Activated CD4-positive, alpha-beta T cell treated with anti-CD3 and anti-CD28 coated beads for 4 hours (primary cell): ENCODE measurements around the gene MAP3K5.
"Not testable (repeated sequence)": the region's sequence is repeated elsewhere in the genome, so short reads cannot be mapped to it uniquely, and the experiment has no call there.

Experiments
- DNase-seq, 2 donors: peaks; one replicate each; pipeline ENCODE4 v3.0.0-alpha.2; 2020

The MAP3K5 gene, protein sequence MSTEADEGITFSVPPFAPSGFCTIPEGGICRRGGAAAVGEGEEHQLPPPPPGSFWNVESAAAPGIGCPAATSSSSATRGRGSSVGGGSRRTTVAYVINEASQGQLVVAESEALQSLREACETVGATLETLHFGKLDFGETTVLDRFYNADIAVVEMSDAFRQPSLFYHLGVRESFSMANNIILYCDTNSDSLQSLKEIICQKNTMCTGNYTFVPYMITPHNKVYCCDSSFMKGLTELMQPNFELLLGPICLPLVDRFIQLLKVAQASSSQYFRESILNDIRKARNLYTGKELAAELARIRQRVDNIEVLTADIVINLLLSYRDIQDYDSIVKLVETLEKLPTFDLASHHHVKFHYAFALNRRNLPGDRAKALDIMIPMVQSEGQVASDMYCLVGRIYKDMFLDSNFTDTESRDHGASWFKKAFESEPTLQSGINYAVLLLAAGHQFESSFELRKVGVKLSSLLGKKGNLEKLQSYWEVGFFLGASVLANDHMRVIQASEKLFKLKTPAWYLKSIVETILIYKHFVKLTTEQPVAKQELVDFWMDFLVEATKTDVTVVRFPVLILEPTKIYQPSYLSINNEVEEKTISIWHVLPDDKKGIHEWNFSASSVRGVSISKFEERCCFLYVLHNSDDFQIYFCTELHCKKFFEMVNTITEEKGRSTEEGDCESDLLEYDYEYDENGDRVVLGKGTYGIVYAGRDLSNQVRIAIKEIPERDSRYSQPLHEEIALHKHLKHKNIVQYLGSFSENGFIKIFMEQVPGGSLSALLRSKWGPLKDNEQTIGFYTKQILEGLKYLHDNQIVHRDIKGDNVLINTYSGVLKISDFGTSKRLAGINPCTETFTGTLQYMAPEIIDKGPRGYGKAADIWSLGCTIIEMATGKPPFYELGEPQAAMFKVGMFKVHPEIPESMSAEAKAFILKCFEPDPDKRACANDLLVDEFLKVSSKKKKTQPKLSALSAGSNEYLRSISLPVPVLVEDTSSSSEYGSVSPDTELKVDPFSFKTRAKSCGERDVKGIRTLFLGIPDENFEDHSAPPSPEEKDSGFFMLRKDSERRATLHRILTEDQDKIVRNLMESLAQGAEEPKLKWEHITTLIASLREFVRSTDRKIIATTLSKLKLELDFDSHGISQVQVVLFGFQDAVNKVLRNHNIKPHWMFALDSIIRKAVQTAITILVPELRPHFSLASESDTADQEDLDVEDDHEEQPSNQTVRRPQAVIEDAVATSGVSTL (N-terminal part only)

DNA sequence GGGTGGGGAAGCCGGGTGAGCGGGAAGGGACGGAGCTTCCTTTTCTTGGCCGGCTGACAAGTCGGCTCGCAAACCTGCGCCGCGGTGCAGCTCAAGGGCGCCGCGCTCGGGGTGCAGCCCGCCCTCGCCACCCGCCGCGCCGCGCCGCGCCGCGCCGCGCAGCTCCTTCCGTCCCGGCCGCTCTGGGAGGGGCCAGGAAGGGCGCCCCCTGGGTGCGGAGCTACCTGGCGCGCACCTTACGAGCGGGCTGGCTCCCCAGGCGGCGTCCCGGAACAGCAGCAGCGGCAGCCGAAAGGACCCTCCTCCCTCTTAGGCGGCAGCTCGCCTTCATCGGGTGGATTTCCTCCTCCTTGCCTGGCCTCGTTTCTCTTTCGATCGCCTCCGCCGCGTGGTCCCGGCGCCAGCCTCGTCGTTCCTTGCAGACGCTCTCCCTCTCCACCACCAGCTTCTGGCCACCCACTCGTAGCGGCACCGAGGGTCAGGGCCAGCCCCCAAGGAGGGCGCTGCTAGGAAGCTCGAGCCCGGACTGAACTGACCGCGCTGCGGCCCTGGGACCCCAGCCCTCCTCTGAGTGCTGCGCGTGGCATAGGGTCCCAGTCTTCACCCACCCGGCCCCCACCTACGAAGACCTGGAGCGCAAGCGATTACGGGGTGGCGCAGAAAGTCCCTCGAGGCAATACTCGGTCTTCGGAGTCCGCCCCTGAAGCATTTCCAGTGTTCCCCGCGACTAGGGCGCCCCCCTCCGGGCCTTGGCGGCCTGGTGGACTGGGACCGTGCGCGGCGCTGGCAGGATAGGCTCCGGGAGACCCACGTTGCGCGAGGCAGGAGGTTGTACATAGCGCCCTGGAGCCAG lies at the start of gene MAP3K5:
Gene MAP3K5 (minus strand): TSS at position 68 of the 853 bp plus-strand sequence. CDS start 320 bp downstream, outside the sequence.
- peak; percentile 94 to 97 for DNase-seq

DNA sequence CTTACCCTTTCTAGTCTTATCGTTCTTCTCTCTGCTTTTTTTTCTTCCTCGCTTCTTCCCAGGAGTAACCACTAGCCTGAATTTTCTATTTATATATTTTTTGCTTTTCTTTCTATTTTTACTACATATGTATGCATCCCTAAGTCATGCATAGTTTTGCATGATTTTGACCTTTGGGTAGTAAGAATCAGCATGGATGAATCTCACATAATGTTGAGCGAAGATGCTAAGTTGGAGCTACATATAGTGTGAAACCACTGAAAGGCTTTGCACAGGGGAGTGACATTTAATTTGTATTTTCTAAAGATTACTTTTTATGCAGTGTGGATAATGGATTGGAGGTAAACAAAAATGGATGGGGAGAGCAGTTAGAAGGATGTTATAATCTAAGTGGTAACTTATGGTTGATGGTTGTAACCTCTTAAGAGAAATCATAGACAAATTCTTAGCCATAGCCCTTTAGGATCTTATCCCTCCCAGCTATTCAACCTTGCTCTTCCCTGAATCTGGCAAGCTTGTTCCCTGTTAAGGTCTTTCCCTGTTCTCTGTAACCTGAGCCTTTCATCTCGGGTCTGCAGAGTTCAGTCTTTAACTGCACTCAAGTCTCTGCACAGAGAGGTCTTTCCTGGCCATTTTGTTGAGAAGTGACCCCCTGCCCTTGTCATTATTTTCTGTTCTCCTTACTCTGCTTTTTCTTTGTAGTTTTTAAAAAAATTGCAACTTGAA lies 48.2 kb upstream of the MAP3K5 start:
- no peak for DNase-seq

DNA sequence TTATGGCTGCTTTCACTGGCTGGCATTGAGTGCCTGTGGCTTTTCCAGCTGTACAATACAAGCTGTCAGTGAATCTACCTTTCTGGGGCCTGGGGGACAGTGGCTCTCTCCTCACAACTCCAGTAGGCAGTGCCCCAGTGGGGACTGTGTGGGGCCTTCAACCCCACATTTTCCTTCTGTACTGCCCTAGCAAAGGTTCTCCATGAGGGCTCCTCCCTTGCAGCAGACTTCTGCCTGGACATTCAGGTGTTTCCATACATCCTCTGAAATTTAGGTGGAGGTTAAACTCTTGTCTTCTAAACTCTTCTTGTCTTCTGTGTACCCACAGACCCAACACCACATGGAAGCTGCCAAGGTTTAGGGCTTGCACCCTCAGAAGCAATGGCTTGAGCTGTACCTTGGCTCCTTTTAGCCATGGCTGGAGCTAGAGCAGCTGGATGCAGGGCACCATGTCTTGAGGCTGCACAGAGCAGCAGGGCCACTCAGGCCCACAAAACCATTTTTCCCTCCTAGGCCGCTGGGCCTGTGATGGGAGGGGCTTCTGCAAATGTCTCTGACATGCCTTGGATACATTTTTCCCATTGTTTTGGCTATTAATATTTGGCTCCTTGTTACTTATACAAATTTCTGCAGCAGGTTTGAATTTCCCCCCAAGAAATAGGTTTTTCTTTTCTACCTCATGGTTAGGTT lies 39.7 kb upstream of the MAP3K5 start:
- DNase-seq = no peak

DNA sequence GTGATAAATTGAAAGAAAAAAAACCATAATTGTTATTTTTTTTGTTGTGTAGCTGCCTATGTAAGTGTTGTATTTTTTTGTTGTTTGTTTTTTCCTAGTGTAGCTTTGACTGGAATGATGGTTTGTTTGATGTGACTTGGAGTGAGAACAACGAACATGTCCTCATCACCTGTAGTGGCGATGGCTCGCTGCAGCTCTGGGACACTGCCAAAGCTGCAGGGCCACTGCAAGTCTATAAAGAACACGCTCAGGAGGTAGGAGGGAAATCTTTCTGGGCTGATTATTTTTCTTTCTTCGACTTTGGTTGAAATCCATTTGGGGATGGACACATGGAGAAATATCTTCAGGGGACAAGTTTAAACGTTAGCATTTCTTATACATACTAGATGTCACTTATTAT lies 33.9 kb upstream of the MAP3K5 start:
- no peak for DNase-seq

DNA sequence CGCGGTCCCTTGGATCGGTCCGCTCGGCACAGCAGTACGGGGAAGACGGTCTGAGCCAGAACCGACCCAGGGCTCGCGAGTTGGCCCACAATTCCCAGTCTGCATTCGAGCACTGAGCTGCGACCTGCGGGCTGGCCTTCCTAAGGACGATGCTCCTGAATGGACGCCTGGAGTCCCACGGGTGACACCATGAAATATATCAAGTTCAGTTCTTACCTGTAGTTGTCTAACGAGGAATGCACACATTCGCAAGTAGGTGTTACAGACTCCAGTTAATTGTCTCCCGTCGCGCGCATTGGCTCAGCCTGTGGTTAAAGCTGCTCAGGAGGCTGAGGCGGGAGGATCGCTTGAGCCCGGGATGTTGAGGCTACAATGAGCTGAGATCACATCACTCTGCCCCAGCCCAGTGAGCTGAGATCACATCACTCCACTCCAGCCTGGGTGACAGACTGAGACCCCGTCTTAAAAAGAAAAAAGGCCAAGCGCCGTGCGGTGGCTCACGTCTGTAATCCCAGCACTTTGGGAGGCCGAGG lies 30.9 kb upstream of the MAP3K5 start:
- peak in 1 of 2 donors; percentile 4 for DNase-seq

DNA sequence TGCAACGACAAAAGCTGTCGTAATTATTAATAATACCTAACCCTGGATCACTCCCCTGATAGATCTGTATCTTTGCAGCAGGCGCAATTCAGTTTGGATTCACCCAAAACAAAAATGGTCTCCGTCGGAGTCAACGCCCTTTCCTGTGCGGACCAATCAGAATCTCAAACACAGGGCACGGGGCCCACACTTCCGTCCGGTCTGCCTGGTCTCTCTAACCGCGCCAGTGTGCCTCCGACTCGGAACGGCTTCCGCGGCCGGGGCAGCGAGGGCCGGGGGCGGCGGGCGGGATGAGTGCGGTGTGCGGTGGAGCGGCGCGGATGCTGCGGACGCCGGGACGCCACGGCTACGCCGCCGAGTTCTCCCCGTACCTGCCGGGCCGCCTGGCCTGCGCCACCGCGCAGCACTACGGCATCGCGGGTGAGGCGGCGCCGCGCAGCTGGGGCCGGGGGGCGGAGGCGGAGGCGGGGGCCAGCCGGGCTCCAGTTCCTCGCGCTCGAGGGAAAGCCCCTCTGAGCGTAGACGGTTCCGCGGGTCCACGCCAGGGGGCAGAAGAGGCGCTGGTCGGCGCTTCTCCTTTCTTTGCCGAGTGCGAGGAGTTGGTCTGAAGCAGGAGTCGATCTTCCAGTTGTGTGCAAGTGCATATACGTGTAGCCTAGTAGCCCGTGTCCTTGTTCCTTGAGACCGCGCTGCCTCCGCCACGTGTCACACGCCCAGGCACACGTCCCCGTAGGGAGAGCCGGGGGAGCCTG lies 30.3 kb upstream of the MAP3K5 start, which contains the start of gene PEX7:
Gene PEX7 (plus strand): TSS at position 217 of the 752 bp plus-strand sequence. CDS start 74 bp downstream, at position 291.
- peak; percentile 84 to 87 for DNase-seq

DNA sequence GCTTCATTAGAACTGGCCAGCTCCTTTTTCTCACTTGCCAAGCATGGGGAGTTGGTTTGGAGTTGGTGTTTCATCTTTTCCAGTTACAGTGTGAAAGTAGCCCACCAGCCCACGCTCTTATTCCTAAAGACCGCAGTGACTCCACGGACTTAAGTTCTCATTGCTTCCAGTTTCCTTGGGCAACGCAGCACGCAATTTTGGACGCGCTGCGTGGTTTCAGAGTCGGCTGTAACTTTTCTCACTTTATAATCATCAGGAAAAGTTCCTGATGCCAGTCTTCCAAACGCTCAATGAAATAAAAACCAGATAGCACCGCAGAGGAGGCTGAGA lies 29.7 kb upstream of the MAP3K5 start:
- DNase-seq = peak in 1 of 2 donors; percentile 13

DNA sequence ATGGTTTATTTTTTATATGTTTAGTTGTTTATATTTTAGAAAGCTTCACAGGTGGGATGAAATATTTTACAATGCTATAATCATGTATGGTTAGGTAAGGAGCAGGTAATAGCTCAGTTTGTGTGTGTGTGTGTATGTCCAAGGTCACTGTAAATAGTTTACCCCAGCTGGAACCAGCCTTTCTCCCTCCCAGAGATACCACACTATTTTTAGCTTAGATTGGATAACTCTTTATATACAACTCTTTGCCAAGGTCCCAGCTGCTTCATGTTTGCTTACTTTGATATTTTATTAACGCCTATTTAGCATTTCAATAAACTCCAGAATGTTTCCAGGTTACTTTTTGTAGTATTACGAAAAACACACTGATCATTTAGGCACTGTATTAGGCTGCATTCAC lies 28.3 kb upstream of the MAP3K5 start:
- no peak for DNase-seq

DNA sequence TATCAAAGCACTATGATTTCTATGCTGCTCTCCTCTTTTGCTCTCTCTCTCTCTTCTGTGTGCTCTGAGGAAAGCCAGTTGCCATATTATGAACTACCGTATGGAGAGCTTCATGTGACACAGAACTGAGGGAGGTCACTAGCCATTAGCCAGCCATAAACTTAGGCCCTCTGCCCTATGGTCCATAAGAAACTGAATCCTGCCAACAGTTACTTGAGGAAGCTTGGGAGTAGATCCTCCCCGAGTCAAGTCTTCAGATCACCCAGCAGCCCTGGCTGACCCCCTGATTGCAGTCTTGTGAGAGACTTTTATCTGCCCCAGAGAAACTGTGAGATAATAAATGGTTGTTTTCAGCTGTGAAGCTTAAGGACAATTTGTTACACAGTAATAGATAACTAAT lies 24.4 kb upstream of the MAP3K5 start:
- no peak for DNase-seq

DNA sequence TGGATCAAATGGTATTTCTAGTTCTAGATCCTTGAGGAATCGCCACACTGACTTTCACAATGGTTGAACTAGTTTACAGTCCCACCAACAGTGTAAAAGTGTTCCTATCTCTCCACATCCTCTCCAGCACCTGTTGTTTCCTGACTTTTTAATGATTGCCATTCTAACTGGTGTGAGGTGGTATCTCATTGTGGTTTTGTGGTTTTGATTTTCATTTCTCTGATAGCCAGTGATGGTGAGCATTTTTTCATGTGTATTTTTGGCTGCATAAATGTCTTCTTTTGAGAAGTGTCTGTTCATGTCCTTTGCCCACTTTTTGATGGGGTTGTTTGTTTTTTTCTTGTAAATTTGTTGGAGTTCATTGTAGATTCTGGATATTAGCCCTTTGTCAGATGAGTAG lies 23.3 kb upstream of the MAP3K5 start:
- DNase-seq = not testable (repeated sequence)

DNA sequence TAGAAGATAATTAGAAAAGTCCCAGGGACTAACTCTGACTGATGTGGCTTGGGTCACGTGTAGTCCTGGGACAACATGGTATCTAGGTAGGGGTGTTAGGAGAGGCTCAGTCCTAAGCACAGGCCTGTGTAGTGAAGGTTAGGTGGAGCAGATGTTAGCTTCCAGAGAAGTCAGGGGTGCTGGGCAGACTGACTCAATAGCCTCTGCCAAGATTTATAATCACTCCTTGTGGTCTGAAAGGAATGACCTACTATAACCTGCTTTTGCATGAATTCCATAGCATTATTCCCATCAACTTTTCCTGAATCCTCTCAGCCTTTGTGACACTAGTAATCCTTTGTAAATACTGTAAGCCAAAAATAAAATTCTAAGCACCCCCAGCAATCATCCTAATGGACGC lies 19.9 kb upstream of the MAP3K5 start:
- no peak for DNase-seq

DNA sequence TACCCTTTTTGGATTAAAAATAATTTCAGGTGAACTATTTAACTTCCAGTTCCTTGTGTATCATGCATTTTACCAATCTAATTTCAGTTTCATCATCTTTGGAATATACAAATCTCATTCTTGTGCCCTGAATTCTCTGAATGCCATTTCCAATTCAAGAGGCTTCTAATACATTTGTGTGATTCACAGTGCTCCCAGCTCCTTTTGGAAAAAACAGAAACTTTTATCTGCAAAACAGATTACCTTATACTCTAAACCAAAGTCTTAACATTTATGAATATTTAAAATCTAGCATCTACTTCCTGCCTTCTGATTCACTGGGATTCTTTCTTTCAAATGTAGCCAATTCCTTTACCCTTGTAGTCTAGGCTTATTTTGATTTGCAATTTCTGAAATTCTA lies 19.0 kb upstream of the MAP3K5 start:
- DNase-seq = no peak

DNA sequence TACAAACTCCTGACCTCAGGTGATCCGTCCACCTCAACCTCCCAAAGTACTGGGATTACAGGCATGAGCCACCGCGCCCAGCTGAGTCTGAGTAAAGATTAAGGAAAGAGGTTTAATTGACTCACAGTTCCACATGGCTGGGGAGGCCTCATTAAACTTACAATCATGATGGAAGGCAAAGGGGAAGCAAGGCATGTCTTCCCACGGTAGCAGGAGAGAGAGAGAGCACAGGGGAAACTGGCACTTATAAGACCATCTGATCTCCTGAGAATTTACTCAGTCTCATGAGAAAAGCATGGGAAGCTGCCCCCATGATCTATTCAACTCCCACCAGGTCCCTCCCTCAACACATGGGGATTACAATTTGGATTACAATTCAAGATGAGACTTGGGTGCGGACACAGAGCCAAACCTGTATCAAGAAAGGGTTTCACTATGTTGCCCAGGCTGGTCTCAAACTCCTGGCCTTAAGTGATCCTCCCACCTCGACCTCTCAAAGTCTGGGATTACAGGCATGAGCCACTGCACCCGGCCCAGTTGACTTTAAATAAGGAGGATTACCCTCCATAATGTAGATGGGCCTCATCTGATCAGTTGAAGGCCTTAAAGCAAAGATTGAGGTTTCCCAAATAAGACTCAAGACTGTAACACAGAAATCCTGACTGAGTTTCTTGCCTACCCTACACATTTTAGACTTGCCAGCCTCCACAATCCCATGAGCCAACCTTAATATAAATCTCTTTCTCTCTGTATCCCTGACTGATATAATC lies 17.0 kb upstream of the MAP3K5 start:
- DNase-seq = no peak

DNA sequence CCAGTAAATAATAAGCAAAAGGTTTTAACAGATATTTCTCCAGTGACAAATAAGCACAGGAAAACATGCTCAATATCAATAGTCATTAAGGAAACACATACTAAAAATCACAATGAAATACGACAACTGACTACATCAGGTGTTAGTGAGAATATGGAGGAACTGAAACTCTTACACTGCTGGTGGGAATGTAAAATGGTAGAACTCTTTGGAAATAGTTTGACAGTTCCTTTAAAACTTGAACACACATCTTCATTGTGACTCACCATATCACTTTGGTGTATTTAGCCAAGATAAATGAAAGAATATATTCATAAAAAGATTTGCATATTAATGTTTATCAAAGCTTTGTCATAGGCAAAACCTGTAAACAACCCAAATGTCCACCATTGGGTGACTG lies 11.3 kb upstream of the MAP3K5 start:
- DNase-seq = no peak

DNA sequence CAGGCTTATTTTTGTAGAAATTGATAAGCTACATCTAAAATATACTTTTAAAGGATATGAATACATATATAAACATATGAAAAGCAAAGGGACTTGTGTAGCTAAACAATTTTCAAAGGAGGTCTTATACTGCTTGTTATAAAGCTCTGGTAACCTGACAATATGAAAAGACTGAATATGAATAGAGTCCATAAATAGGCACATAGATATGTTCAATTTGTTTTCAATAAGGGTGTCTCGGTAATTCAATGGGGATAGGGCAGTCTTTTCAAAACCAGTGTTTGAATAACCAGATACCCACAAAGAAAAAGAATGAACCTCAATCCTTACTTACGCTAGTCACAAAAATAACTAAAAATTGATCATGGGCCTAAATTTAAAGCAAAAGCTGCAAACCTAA lies 9.3 kb upstream of the MAP3K5 start:
- no peak for DNase-seq

DNA sequence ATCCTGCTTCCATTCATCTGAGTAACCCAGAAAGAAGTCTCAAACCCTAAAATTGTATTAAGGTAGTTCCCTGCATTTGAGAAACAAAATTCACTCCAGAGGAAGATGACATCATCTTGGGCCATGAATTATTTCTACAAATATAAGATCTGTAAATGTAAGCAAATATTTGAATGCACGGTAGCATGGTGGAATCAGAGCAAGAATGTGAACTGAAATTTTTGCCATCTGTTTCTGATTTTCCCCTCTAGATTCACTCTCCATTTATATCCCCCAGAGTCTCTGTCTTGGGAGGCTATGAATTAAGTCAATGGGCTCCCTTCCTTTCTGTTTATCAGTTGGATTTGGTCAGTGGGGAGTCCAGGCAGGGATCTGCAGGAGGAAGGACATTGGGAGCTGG lies 5.8 kb upstream of the MAP3K5 start:
- no peak for DNase-seq

DNA sequence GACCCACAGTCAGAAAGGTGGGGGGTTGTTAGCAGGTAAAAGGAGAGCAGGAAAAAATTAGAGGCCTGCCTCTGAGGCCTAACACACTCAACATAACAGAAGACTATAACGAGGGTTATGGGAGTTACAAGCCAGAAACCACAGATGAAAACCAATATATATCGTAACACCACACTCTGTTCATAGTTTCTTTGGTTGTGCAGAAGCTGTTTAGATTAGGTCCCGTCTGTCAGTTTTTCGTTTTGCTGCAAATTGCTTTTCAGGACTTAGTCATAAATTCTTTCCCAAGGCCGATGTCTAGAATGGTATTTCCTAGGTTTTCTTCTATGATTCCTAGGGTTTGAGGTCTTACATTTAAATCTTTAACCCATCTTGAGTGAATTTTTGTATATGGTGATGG lies 3.7 kb upstream of the MAP3K5 start:
- DNase-seq = no peak

DNA sequence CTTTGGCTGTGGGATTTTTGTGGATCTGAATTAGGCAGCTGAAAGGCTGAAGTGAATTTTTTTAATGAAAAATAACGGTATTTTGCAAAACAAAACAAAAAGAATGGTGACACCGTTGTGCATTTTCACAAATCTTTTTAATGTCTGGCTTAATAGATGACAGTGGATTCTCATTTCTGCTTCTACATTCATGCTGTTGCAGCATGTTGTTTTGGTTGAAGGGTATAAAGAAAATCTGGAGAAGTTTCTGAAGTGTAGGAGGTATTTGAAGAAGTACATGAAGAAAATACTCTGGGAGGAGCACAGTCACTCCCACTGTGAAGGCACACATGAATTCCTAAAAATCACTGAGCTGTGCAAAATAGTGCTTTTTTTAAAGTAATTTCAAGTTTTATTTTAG lies 3.1 kb upstream of the MAP3K5 start:
- DNase-seq = no peak

DNA sequence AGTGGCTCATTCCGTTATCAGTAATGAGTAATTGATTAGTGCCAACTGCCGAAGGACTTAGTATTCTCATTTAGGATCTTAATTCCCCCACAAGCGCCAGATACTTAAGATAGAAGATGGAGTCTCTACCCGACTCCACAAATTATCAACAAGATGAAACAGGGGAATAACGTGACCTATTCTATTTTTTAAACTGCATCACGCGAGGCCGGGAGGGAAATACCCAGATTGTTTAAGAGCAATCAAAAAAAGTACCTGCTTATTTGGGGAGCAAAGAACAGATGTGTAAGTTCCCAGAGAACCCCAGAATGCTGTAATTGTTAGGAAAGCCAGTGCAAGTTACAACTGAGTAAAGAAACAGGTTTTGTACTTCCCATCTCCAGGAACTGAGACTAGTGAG lies 1.1 kb upstream of the MAP3K5 start:
- no peak for DNase-seq
